OCI-M2 (cell line): ENCODE data around the gene COL26A1.

ENCODE experiments used
- DNase-seq: peaks from one replicate; lab custom pipeline; 2025; ENCODE audit not compliant: unreplicated experiment; lab: John Stamatoyannopoulos, UW

Gene COL26A1

GRCh38 chr7:101370836-101371235 is 8.2 kb downstream of the COL26A1 start:
- no peak for DNase-seq

DNA sequence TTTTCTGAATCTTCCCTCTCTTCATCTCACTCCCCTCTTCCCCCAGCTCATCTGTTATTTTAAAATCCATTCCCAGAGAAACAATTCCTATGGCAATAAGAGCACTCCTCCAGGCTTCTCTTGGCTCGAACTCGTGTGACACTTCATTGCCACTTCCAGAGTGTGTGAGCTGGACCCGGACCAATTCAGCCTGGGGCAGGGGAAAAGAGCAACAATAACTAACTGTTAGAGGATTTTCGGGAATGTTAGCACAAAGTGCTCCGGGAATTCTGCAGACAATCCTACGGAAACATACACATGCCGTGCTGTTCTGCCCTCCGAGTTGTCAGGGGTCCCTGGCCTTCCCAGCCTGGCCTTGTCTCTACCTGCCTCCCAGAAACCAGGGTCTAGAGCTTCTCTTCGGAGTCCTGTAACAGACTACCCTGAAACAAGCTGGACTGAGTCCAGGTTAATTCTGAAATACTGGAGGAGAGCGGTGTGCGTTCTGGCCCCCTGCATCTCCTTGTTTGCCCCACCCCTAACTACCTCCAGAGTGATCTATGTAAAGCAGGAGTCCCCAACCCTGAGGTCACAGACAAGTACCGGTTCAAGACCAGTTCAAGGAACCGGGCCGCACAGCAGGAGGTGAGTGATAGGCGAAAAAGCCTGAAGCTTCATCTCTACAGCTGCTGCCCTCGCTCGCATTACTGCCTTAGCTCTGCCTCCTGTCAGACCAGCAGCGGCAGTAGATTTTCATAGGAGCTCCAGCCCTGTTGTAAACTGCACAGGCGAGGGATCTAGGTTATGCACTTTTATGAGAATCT is 11.3 kb downstream of the COL26A1 start:
- no peak for DNase-seq

DNA sequence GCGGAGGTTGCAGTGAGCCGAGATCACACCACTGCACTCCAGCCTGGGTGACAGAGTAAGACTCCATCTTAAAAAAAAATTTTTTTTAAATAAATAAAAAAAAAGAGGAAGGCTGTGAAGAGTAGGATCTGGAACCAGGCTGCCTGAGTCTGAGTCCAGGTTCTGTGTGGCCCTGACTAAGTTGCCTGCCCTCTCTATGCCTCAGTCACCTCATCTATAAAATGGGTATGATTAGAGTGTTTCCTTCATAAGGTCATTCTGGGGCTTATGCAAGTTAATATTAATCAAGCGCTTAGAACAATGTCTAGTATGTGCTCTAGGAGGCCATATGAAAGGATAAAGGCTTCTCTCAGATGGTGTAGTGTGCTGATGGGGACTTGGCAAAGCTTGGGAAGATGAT is 12.3 kb downstream of the COL26A1 start:
- no peak for DNase-seq

DNA sequence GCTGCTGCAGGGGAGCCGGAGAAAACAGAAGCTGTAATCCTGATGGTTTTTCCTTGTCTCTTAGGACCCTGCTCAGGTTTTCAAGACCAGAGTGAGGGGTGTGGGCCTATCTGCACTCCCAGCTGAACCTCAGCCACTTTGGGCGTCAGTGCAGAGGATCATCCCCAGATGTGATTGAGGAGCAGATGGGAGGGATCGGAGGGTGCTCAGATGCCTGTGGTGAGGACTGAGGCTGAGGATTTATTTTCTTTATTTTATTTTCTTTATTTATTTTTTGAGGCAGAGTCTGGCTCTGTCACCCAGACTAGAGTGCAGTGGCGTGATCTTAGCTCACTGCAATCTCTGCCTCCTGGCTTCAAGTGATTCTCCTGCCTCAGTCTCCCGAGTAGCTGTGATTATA is 13.9 kb downstream of the COL26A1 start:
- no peak for DNase-seq

- no peak for DNase-seq
These were observed 14.6 kb downstream of the COL26A1 start for GRCh38 chr7:101377189-101377736.

GRCh38 chr7:101378751-101379174 is 16.1 kb downstream of the COL26A1 start:
- DNase-seq, result no peak

DNA sequence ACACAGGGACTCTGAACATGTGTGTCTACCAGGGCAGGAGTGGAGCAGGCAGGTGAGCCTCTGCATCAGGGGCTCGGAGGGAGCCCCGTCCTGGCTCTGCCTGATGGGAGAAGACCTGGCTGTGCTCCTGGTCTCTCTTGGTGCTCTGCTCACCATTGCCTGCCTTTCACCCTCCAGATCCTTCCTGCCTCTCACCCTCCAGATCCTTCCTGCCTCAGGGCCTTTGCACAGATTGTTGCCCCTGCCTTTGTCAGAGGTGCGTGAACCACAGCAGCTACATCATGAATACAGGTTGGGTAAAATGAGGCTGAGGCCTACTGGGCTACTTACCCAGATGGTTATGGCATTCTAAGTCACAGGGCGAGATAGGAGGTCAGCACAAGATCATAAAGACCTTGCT is 16.6 kb downstream of the COL26A1 start:
- no peak for DNase-seq

DNA sequence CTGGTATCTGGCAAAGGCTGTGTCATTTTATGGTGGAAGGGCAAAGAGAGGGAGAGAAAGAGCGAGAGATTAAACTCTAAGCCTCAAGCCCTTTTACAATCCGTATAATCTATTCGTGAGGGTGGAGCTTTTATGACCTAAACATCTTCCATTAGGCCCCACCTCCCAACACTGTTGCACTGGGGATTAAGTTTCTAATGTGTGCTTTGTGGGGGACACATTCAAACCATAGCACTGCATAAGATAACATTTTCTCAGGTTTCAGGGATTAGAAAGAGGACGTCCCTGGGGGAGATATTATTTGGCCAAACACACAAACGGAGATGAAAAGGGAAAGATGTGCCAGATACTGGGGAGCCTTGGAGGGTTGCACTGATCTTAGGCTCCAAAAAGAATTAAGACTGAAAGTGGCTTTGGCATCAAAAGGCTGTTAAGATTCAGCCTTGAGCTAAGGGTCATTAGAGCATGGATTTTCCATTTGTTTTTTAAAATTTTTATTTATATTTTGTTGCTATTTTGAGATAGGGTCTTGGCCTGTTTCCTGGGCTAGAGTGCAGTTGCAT is 19.0 kb downstream of the COL26A1 start:
- DNase-seq, result no peak

- DNase-seq, result no peak
These were observed 20.3 kb downstream of the COL26A1 start for GRCh38 chr7:101382937-101383336.

DNA sequence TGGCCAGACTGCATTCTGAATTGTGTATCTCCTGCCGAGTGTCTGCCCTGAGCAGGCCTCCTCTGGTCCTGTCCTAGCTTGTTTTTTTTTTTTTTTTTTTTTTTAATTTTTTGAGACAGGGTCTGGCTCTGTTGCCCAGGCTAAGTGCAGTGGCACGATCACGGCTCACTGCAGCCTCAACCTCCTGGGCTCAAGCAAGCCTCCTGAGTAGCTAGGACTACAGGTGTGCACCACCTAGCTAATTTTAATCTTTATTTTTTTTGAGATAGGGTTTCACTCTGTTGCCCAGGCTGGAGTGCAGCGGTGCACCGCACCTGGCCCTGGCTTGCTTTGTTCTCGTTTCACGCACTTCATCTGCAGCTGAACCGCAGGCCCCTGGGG is 23.5 kb downstream of the COL26A1 start:
- no peak for DNase-seq

DNA sequence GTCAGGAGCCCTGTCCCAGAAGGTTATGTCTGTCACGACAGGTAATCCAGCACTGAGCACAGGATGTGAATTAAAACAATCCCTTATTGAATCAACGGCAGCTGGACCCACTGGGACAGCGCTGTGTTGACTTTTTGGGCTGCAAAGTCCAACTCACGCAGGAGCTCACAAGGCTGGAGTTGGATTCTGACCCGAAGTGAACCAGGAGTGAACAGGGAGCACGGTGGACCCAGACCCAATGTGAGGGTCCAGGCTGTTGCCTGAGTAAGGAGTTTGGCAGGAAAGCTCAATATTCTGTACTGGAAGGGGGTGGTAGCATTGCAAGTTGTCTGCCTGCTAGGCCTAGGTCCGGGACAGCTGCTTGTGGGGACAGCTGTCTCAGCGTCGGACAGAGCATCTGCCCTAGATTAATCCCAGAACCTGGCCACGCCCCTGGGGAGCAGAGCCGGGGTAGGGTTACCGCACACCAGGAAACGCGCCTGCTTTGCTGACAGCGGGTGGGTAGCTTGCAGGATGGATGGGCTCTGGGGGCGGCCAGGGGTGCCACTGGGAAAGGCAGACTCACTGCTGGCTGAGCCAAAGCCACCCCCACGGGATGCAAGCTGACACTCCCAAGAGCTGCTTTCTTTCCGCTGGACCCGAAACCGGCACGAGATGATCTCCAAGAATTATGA is 24.0 kb downstream of the COL26A1 start:
- DNase-seq, result no peak

DNA sequence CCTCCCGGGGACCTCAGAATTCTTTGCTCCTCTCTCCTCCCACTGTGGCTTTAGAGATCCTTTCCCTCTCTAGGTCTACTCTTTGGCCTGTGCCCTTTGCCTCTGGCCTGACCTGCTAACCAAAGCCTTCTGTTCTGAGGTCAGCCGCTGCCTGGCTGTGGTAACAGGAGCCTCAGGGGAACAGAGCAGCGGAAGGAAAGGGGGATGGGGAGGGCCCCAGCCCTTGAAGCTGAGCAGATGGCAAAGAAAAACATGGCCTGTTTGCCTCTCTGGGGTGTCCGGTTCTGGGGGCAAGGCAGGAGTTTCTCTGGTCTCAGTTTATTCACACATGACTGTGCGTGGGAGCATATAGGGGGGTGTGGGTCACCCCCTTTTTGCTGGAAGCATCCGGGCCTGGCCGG is 28.2 kb downstream of the COL26A1 start:
- DNase-seq, result no peak

DNA sequence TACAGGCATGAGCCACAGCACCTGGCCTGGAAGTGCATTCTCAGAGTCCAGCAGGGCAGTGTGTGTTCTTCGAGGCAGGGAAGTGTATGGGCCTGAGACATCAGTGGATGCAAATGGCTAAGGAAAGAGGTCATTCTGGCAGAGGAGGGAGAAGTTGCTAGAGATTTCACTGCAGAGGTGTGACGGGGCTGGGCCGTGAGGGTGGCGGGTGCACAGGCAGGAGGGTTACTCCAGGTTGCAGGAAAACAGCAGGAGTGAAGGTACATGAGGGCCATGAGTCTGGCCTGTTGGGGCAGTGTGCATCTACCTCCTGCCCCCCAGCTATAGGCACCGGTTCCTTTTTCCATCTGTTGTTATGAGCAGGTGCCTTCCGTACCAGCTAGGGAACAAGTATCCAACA is 29.3 kb downstream of the COL26A1 start:
- DNase-seq, result no peak

GRCh38 chr7:101393865-101394264 is 31.2 kb downstream of the COL26A1 start:
- DNase-seq, result no peak

- DNase-seq, result no peak
These were observed 32.7 kb downstream of the COL26A1 start for GRCh38 chr7:101395376-101395775.

- no peak for DNase-seq
These were observed 34.6 kb downstream of the COL26A1 start for GRCh38 chr7:101397243-101397642.

- no peak for DNase-seq
These were observed 35.2 kb downstream of the COL26A1 start for GRCh38 chr7:101397770-101398324.

GRCh38 chr7:101398396-101399289 is 36.0 kb downstream of the COL26A1 start:
- no peak for DNase-seq

DNA sequence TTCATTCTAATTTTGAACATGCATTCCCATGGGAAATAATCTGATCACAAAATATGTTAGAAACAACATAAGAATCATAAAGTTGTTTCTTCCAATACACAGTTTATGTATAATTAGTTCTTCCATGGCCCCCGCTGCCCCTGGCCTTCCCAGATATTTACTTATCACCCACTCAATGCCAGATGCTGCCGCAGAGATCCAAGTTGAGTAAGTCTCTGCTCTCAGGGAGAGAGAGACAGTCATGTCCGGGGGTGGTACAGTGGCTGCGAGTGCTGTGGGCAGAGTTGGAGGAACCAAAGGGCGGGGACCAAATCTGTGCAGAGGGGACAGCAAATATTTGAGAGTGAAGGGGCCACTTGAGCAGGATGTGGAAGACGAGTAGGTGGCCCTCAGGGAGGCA is 37.1 kb downstream of the COL26A1 start:
- no peak for DNase-seq

- no peak for DNase-seq
These were observed 38.1 kb downstream of the COL26A1 start for GRCh38 chr7:101400751-101401150.
